HepG2 (cell line): ENCODE data around the gene IFI30. TPM values are rescaled to one million over a fixed set of nuclear protein-coding genes. Genes with fewer than 3 reads are reported as not detected.

ENCODE experiments used
- AHR ChIP-seq: IDR thresholded peaks from 2 replicates; pipeline ENCODE4 v1.6.1; 2018; ENCODE audit warnings: missing genetic modification reagents, missing compliant biosample characterization
- ARNTL ChIP-seq: sonication (generic); formaldehyde crosslinking; IDR thresholded peaks from 2 replicates; pipeline ENCODE4 v1.4.0; 2020; ENCODE audit warnings: mild to moderate bottlenecking, missing genetic modification reagents
- ASH2L ChIP-seq: fragments of 300-600, 200-600 bp; sonication (generic); IDR thresholded peaks from 2 replicates; pipeline ENCODE4 v1.7.0; 2017; ENCODE audit warnings: low read depth, mild to moderate bottlenecking, moderate library complexity, mixed read lengths, low read length; ENCODE audit not compliant: insufficient read length
- CREM ChIP-seq, 2 experiments: sonication (generic) in 1 of 2; formaldehyde crosslinking in 1 of 2; IDR thresholded peaks; 2 replicates each; pipeline versions ENCODE4 v1.4.0 to v1.6.1; 2016 to 2020; ENCODE audit warnings: antibody characterized with exemption in 1 of 2, mild to moderate bottlenecking in 1 of 2, missing genetic modification reagents in 1 of 2
- ERF ChIP-seq: IDR thresholded peaks from 2 replicates; pipeline ENCODE4 v1.6.1; 2018; ENCODE audit warnings: missing biosample characterization, missing genetic modification reagents
- ETV6 ChIP-seq: sonication (generic); formaldehyde crosslinking; conservative IDR thresholded peaks from 2 replicates; pipeline ENCODE4 v1.4.0; 2020; ENCODE audit warnings: missing genetic modification reagents
- HNF4G ChIP-seq, 2 experiments: sonication (generic) in 1 of 2; formaldehyde crosslinking in 1 of 2; IDR thresholded peaks; 2 replicates each; pipeline versions ENCODE4 v1.4.0 to v1.6.1; 2011 to 2020; ENCODE audit warnings: borderline replicate concordance in 2 of 2, low read depth in 2 of 2, mild to moderate bottlenecking in 2 of 2, low read length in 1 of 2, missing genetic modification reagents in 1 of 2, moderate library complexity in 1 of 2
- KIAA2018 ChIP-seq: sonication (generic); formaldehyde crosslinking; IDR thresholded peaks from 2 replicates; pipeline ENCODE4 v1.5.0; 2020; ENCODE audit warnings: mild to moderate bottlenecking, missing genetic modification reagents, borderline replicate concordance
- PHF21A ChIP-seq: sonication (generic); formaldehyde crosslinking; IDR thresholded peaks from 2 replicates; pipeline ENCODE4 v1.5.0; 2020; ENCODE audit warnings: mild to moderate bottlenecking, missing genetic modification reagents
- TCF12 ChIP-seq, 2 experiments: fragments of 450-650 bp in 1 of 2; sonication (generic) in 1 of 2; formaldehyde crosslinking in 1 of 2; IDR thresholded peaks; 2 replicates each; pipeline versions ENCODE4 v1.6.1 to v1.8.0; 2017 to 2022; ENCODE audit warnings: antibody characterized with exemption in 1 of 2, mild to moderate bottlenecking in 1 of 2, missing genetic modification reagents in 1 of 2, moderate library complexity in 1 of 2
- UBTF ChIP-seq: sonication (generic); formaldehyde crosslinking; IDR thresholded peaks from 2 replicates; pipeline ENCODE4 v1.4.0; 2020; ENCODE audit warnings: mild to moderate bottlenecking, missing genetic modification reagents
- ZFP36L1 ChIP-seq: sonication (generic); formaldehyde crosslinking; IDR thresholded peaks from 2 replicates; pipeline ENCODE4 v1.8.0; 2022; ENCODE audit warnings: mild to moderate bottlenecking, missing genetic modification reagents, moderate library complexity
- ZNF224 ChIP-seq: sonication (generic); formaldehyde crosslinking; IDR thresholded peaks from 2 replicates; pipeline ENCODE4 v1.5.0; 2020; ENCODE audit warnings: mild to moderate bottlenecking, missing genetic modification reagents
- ZNF572 ChIP-seq: sonication (generic); formaldehyde crosslinking; IDR thresholded peaks from 2 replicates; pipeline ENCODE4 v1.5.1; 2020; ENCODE audit warnings: mild to moderate bottlenecking, missing genetic modification reagents
- ZNF614 ChIP-seq: IDR thresholded peaks from 2 replicates; pipeline ENCODE4 v1.6.1; 2018; ENCODE audit warnings: missing biosample characterization, missing genetic modification reagents, inconsistent platforms, borderline replicate concordance
- polyA plus RNA-seq, 8 experiments: library from polyadenylated mRNA; depleted of rRNA in 3 of 8; stranded (reverse) in 7 of 8; unstranded in 1 of 8; fragments of >200 nt; fragmentation: Illumina TruSeq in 4 of 8; extraction: Trizol in 4 of 8; gene quantifications; 2 replicates each; pipeline versions ENCODE4 v1.2.1 to v1.2.3, GENCODE V29; 2011 to 2016; ENCODE audit warnings: low read depth in 4 of 8, missing spikeins in 1 of 8, mixed read lengths in 1 of 8; ENCODE audit not compliant: insufficient read depth in 1 of 8
- total RNA-seq, 5 experiments: library from RNA; depleted of rRNA; stranded (reverse); fragments of >200 nt; fragmentation: Illumina TruSeq; extraction: Trizol; gene quantifications; 2 replicates each; pipeline ENCODE4 v1.2.3, GENCODE V29; 2016; ENCODE audit warnings: low read depth in 1 of 5
- TF ChIP-seq, protein P1 (sequence below): sonication (generic); formaldehyde crosslinking; IDR thresholded peaks from 2 replicates; pipeline ENCODE4 v1.5.0; 2020; ENCODE audit warnings: mild to moderate bottlenecking, missing genetic modification reagents

Gene IFI30
- total and polyA plus RNA-seq, 2 of the 13 experiments (the other 11 are each of a cell fraction or from before 2014, with no cell fraction given): 25.0 to 79.4 TPM

DNA sequence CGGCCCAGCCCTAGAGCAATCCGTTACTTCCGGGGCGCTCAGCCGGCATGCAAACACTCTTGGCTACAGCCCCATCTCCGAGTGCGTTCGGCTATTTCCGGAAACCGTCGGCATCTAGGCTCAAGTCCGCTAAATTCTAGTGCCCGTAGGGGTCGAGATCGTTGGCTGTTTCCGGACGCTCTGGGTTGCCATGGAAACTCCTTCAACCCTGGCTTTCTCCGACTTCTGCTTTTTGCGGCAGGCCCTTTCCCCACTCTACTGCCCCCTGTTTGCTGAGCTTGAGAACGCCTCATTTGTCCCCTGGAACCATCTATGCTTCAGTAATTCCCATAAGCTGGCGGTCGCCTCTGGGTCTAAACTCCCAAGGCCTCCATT, 21.2 kb upstream of the IFI30 start (continued):
- no peak for TF ChIP-seq KIAA2018 (CRISPR knock-in tag)
- TF ChIP-seq ZFP36L1 (CRISPR knock-in tag): no peak
- peak; percentile 56; the same call in 1 of the 2 replicates for TF ChIP-seq ERF (CRISPR knock-in tag)
- peak; percentile 98 for TF ChIP-seq PHF21A (CRISPR knock-in tag)
- TF ChIP-seq CREM (IDR thresholded peaks at IDR 0.05): 0 out of 2 replicates have a peak, but pooled peaks have one; percentile 34
- TF ChIP-seq CREM (CRISPR knock-in tag; IDR thresholded peaks at IDR 0.05): no peak
- peak; percentile 74; the same call in 1 of the 2 replicates for TF ChIP-seq HNF4G (IDR thresholded peaks at IDR 0.05; ENCODE audit: borderline replicate concordance, low read depth, low read length)
- no peak for TF ChIP-seq HNF4G (CRISPR knock-in tag; IDR thresholded peaks at IDR 0.05; ENCODE audit: borderline replicate concordance, low read depth)
- no peak for TF ChIP-seq TCF12 (IDR thresholded peaks at IDR 0.05)
- TF ChIP-seq TCF12 (CRISPR knock-in tag; IDR thresholded peaks at IDR 0.05): peak; percentile 40; the same call in 1 of the 2 replicates
- TF ChIP-seq, protein P1, sequence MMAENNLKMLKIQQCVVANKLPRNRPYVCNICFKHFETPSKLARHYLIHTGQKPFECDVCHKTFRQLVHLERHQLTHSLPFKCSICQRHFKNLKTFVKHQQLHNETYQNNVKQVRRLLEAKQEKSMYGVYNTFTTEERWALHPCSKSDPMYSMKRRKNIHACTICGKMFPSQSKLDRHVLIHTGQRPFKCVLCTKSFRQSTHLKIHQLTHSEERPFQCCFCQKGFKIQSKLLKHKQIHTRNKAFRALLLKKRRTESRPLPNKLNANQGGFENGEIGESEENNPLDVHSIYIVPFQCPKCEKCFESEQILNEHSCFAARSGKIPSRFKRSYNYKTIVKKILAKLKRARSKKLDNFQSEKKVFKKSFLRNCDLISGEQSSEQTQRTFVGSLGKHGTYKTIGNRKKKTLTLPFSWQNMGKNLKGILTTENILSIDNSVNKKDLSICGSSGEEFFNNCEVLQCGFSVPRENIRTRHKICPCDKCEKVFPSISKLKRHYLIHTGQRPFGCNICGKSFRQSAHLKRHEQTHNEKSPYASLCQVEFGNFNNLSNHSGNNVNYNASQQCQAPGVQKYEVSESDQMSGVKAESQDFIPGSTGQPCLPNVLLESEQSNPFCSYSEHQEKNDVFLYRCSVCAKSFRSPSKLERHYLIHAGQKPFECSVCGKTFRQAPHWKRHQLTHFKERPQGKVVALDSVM: peak; percentile 6
- TF ChIP-seq ZNF224 (CRISPR knock-in tag): 0 out of 2 replicates have a peak, but pooled peaks have one; percentile 27
- TF ChIP-seq ETV6 (CRISPR knock-in tag): no peak
- peak; percentile 53 for TF ChIP-seq ASH2L
- TF ChIP-seq ZNF614: 0 out of 2 replicates have a peak, but pooled peaks have one; percentile 30
- peak; percentile 25; the same call in 1 of the 2 replicates for TF ChIP-seq ARNTL (CRISPR knock-in tag)
- TF ChIP-seq ZNF572 (CRISPR knock-in tag): peak; percentile 95
- TF ChIP-seq AHR (CRISPR knock-in tag): no peak
- no peak for TF ChIP-seq UBTF (CRISPR knock-in tag)
